Erythroblast (primary cell): ENCODE measurements around the gene COL7A1.

Experiments used
- GATA1 ChIP-seq: IDR thresholded peaks from 2 replicates; pipeline ENCODE4 v1.6.1; 2011; ENCODE audit warnings: low read depth, mild to moderate bottlenecking, control low read depth, low read length, moderate library complexity
- POLR2A ChIP-seq: IDR thresholded peaks from 2 replicates; pipeline ENCODE4 v1.6.1; 2011; ENCODE audit warnings: mild to moderate bottlenecking, low read length

- TF ChIP-seq POLR2A: no peak
- TF ChIP-seq GATA1: no peak
Measured at GRCh38 chr3:48584836-48585235, 10.3 kb downstream of the COL7A1 start.
